H1 (cell line): Measurements from ENCODE around the gene GALR2. TPM values are rescaled to one million over a fixed set of nuclear protein-coding genes. Genes with fewer than 3 reads are reported as not detected.

Experiments
- CTCF ChIA-PET: fragments of 300-600 bp; sonication (Branson Sonifier 250); formaldehyde crosslinking; loops from one replicate; lab custom pipeline; 2021; ENCODE audit not compliant: partially characterized antibody; lab: Charles Lee
- POLR2A ChIA-PET: fragments of 300-600 bp; sonication (Branson Sonifier 250); formaldehyde crosslinking; loops from one replicate; lab custom pipeline; 2021; ENCODE audit warnings: inconsistent platforms; ENCODE audit not compliant: partially characterized antibody; lab: Charles Lee
- DNase-seq, 2 experiments: peaks; one replicate each; pipeline versions ENCODE4 v3.0.0 to v3.0.0-alpha.2; 2010 to 2022; ENCODE audit warnings: low spot score in 2 of 2, low read depth in 1 of 2, mixed read lengths in 1 of 2
- FAIRE-seq: peaks from 2 replicates; lab custom pipeline; 2011; peaks lifted over from hg19 to GRCh38; lab: Jason Lieb, UNC
- H2AFZ ChIP-seq: 2 replicates; pipeline ENCODE4 v1.8.1; 2012; ENCODE audit warnings: low read length, inconsistent platforms
- H2AK5ac ChIP-seq: 2 replicates; pipeline ENCODE4 v1.6.1; 2013; ENCODE audit warnings: low read depth, low read length
- H2BK120ac ChIP-seq: replicated peaks from 2 replicates; pipeline ENCODE3; 2013; ENCODE audit warnings: low read depth, low read length, inconsistent platforms
- H2BK12ac ChIP-seq: 2 replicates; pipeline ENCODE4 v1.6.1; 2013; ENCODE audit warnings: low read depth, low read length
- H2BK15ac ChIP-seq: 2 replicates; pipeline ENCODE4 v1.6.1; 2013; ENCODE audit warnings: low read length
- H2BK20ac ChIP-seq: 2 replicates; pipeline ENCODE4 v1.6.1; 2013; ENCODE audit warnings: low read length
- H2BK5ac ChIP-seq: 2 replicates; pipeline ENCODE4 v1.6.1; 2013; ENCODE audit warnings: low read depth, low read length
- H3K14ac ChIP-seq: 2 replicates; pipeline ENCODE4 v1.6.1; 2013; ENCODE audit warnings: inconsistent platforms; ENCODE audit not compliant: insufficient read length
- H3K18ac ChIP-seq: 2 replicates; pipeline ENCODE4 v1.6.1; 2013; ENCODE audit warnings: low read length; ENCODE audit errors: extremely low read depth
- H3K23ac ChIP-seq: 2 replicates; pipeline ENCODE4 v1.6.1; 2013; ENCODE audit warnings: inconsistent platforms; ENCODE audit not compliant: insufficient read length
- H3K23me2 ChIP-seq: 2 replicates; pipeline ENCODE4 v1.6.1; 2013; ENCODE audit warnings: low read depth, low read length
- H3K27ac ChIP-seq: 2 replicates; pipeline ENCODE4 v1.6.1; 2011; ENCODE audit warnings: low read depth, low read length, inconsistent platforms
- H3K27me3 ChIP-seq, 4 experiments: replicated peaks in 1 of 4; 1 replicate in 1 of 4; 2 replicates in 3 of 4; pipeline versions ENCODE4 v1.6.1 to v1.8.1; 2011 to 2013; ENCODE audit warnings: low read length in 3 of 4, mild to moderate bottlenecking in 3 of 4, inconsistent platforms in 2 of 4, mixed read lengths in 2 of 4, moderate library complexity in 1 of 4; ENCODE audit not compliant: control insufficient read depth in 3 of 4, insufficient read depth in 3 of 4; ENCODE audit errors: extremely low read depth in 1 of 4
- H3K36me3 ChIP-seq, 4 experiments: 2 replicates each; pipeline versions ENCODE4 v1.6.1 to v1.8.1; 2011 to 2013; ENCODE audit warnings: mild to moderate bottlenecking in 4 of 4, low read length in 3 of 4, moderate library complexity in 2 of 4, control low read depth in 1 of 4, inconsistent platforms in 1 of 4; ENCODE audit not compliant: insufficient read depth in 4 of 4, control insufficient read depth in 2 of 4
- H3K4ac ChIP-seq: replicated peaks from 2 replicates; pipeline ENCODE3; 2013; ENCODE audit warnings: low read length, low read depth, mixed read lengths, inconsistent platforms; ENCODE audit not compliant: insufficient read length
- H3K4me1 ChIP-seq, 4 experiments: replicated peaks in 1 of 4; 1 replicate in 1 of 4; 2 replicates in 3 of 4; pipeline versions ENCODE4 v1.6.1 to v1.8.1; 2011 to 2013; ENCODE audit warnings: low read length in 3 of 4, inconsistent platforms in 2 of 4, mixed read lengths in 1 of 4; ENCODE audit not compliant: insufficient read depth in 4 of 4, control insufficient read depth in 3 of 4
- H3K4me2 ChIP-seq, 2 experiments: 2 replicates each; pipeline versions ENCODE4 v1.6.1 to v1.8.1; 2011 to 2013; ENCODE audit warnings: low read depth in 2 of 2, low read length in 2 of 2, control low read depth in 1 of 2, inconsistent platforms in 1 of 2, mild to moderate bottlenecking in 1 of 2; ENCODE audit not compliant: insufficient read depth in 1 of 2
- H3K4me3 ChIP-seq, 4 experiments: fragments of 200-600, 300-600 bp in 1 of 4; sonication (generic), shearing (Covaris generic), sonication (Bioruptor Twin) in 1 of 4; 2 replicates each; pipeline versions ENCODE4 v1.5.1 to v1.8.1; 2011 to 2016; ENCODE audit warnings: low read length in 4 of 4, low read depth in 3 of 4, control low read depth in 2 of 4, inconsistent platforms in 2 of 4, mild to moderate bottlenecking in 2 of 4, mixed read lengths in 1 of 4, moderate library complexity in 1 of 4; ENCODE audit not compliant: insufficient read depth in 2 of 4; ENCODE audit errors: extremely low read depth in 1 of 4
- H3K56ac ChIP-seq: replicated peaks from 2 replicates; pipeline ENCODE3; 2013; ENCODE audit warnings: low read depth, mild to moderate bottlenecking, mixed read lengths, low read length, inconsistent platforms; ENCODE audit not compliant: insufficient read length
- H3K79me1 ChIP-seq: 2 replicates; pipeline ENCODE4 v1.6.1; 2013; ENCODE audit warnings: low read depth, low read length, control low read depth
- H3K79me2 ChIP-seq, 2 experiments: 2 replicates each; pipeline versions ENCODE4 v1.6.1 to v1.8.1; 2012 to 2013; ENCODE audit warnings: low read length in 2 of 2, mild to moderate bottlenecking in 2 of 2, inconsistent platforms in 1 of 2; ENCODE audit not compliant: insufficient read depth in 2 of 2, control insufficient read depth in 1 of 2
- H3K9ac ChIP-seq, 4 experiments: replicated peaks in 1 of 4; 1 replicate in 1 of 4; 2 replicates in 3 of 4; pipeline versions ENCODE4 v1.6.1 to v1.8.1; 2011 to 2013; ENCODE audit warnings: low read depth in 3 of 4, low read length in 3 of 4, control low read depth in 2 of 4, mild to moderate bottlenecking in 2 of 4, moderate library complexity in 2 of 4, inconsistent platforms in 1 of 4; ENCODE audit errors: extremely low read depth in 1 of 4
- H3K9me3 ChIP-seq, 2 experiments: 2 replicates each; pipeline versions ENCODE4 v1.6.1 to v1.8.1; 2012 to 2013; ENCODE audit warnings: mild to moderate bottlenecking in 2 of 2, moderate library complexity in 2 of 2, control low read depth in 1 of 2, inconsistent platforms in 1 of 2, low read depth in 1 of 2, low read length in 1 of 2, mixed read lengths in 1 of 2; ENCODE audit not compliant: insufficient read depth in 2 of 2
- H4K20me1 ChIP-seq, 2 experiments: replicated peaks in 1 of 2; 2 replicates each; pipeline versions ENCODE3 to v1.8.1; 2011 to 2013; ENCODE audit warnings: inconsistent platforms in 2 of 2, low read length in 2 of 2, mild to moderate bottlenecking in 1 of 2; ENCODE audit not compliant: insufficient read depth in 2 of 2, control insufficient read depth in 1 of 2
- H4K5ac ChIP-seq: 2 replicates; pipeline ENCODE4 v1.6.1; 2013; ENCODE audit warnings: low read length, low read depth, mixed read lengths, inconsistent platforms; ENCODE audit not compliant: insufficient read length
- H4K8ac ChIP-seq: 2 replicates; pipeline ENCODE4 v1.8.0; 2013; ENCODE audit warnings: mild to moderate bottlenecking, moderate library complexity, low read length, inconsistent platforms; ENCODE audit not compliant: insufficient read depth; ENCODE audit errors: extremely low read depth
- H4K91ac ChIP-seq: replicated peaks from 2 replicates; pipeline ENCODE3; 2013; ENCODE audit warnings: low read length, mixed read lengths, inconsistent platforms; ENCODE audit not compliant: insufficient read length
- CTBP2 ChIP-seq: IDR thresholded peaks from 2 replicates; pipeline ENCODE4 v1.7.0; 2011; ENCODE audit warnings: borderline replicate concordance, mild to moderate bottlenecking, moderate library complexity, mixed read lengths, low read length; ENCODE audit not compliant: insufficient read depth, insufficient read length
- EP300 ChIP-seq, 2 experiments: IDR thresholded peaks; 1 replicate in 1 of 2; 2 replicates in 1 of 2; pipeline ENCODE4 v1.6.1; 2011 to 2012; ENCODE audit warnings: low read depth in 2 of 2, low read length in 2 of 2, mild to moderate bottlenecking in 2 of 2, borderline replicate concordance in 1 of 2, inconsistent platforms in 1 of 2, moderate library complexity in 1 of 2
- EZH2 ChIP-seq: fragments of 200-600 bp; sonication (generic); IDR thresholded peaks from 2 replicates; pipeline ENCODE4 v1.7.1; 2012; ENCODE audit warnings: low read depth, mild to moderate bottlenecking, moderate library complexity, low read length, inconsistent platforms; ENCODE audit not compliant: severe bottlenecking
- SAP30 ChIP-seq: fragments of 300-600 bp; sonication (generic); IDR thresholded peaks from 2 replicates; pipeline ENCODE4 v1.7.1; 2012; ENCODE audit warnings: low read length, moderate library complexity, mild to moderate bottlenecking, inconsistent platforms; ENCODE audit not compliant: insufficient read depth, insufficient replicate concordance
- SIX5 ChIP-seq: IDR thresholded peaks from 2 replicates; pipeline ENCODE4 v1.6.1; 2011; ENCODE audit warnings: mild to moderate bottlenecking, low read depth, low read length
- WGBS, 2 experiments: shearing (Covaris generic) in 1 of 2; methylation state at CpG; one replicate each; pipeline versions ENCODE4 v1.1.6 to v1.1.7; 2013 to 2015; ENCODE audit warnings: low lambda C conversion rate in 2 of 2, mixed read lengths in 2 of 2, inconsistent platforms in 1 of 2, low coverage in 1 of 2, missing lambda C conversion rate in 1 of 2; ENCODE audit not compliant: insufficient replicate concordance in 2 of 2, insufficient coverage in 1 of 2, insufficient read length in 1 of 2; ENCODE audit errors: extremely low coverage in 1 of 2, missing lambda C conversion rate in 1 of 2; 5-methylcytosine and 5-hydroxymethylcytosine counted together
- long read RNA-seq, 2 experiments: library from RNA in 1 of 2; library from capped mRNA in 1 of 2; stranded (forward); transcript quantifications; one replicate each; pipeline ENCODE4 v2.0.0, GENCODE V29; 2021; ENCODE audit warnings: inconsistent platforms in 1 of 2
- polyA minus RNA-seq, 3 experiments: library from RNA; depleted of rRNA, polyadenylated mRNA; stranded (reverse); fragments of >200 nt; gene quantifications; 1 replicate in 2 of 3; 2 replicates in 1 of 3; pipeline ENCODE4 v1.2.3, GENCODE V29; 2011
- polyA plus RNA-seq, 7 experiments: library from polyadenylated mRNA; depleted of rRNA in 3 of 7; stranded (reverse) in 5 of 7; unstranded in 2 of 7; fragments of >200 nt in 5 of 7; fragments of 200-250 nt in 2 of 7; gene quantifications; 1 replicate in 5 of 7; 2 replicates in 1 of 7; 4 replicates in 1 of 7; pipeline versions ENCODE4 v1.2.1 to v1.2.3, GENCODE V29; 2011 to 2013; ENCODE audit warnings: missing spikeins in 2 of 7, mixed read lengths in 2 of 7
- total RNA-seq: library from RNA; stranded (reverse); fragmentation: NEBNext Ultra II Directional; extraction: Animal tissue kit (Norgen Biotek cat#: 25700); gene quantifications from 2 replicates; pipeline ENCODE4 v1.2.1, GENCODE V29; 2021

The GALR2 gene, protein sequence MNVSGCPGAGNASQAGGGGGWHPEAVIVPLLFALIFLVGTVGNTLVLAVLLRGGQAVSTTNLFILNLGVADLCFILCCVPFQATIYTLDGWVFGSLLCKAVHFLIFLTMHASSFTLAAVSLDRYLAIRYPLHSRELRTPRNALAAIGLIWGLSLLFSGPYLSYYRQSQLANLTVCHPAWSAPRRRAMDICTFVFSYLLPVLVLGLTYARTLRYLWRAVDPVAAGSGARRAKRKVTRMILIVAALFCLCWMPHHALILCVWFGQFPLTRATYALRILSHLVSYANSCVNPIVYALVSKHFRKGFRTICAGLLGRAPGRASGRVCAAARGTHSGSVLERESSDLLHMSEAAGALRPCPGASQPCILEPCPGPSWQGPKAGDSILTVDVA
- total RNA-seq = 0.86 and 1.0 TPM in 2 replicates
- polyA plus RNA-seq (2011; rRNA removed) = 2.2 and 2.5 TPM in 2 replicates
- 1.1 TPM for polyA plus RNA-seq (2011; cell fraction: cytosol; rRNA removed)
- polyA plus RNA-seq (2011; cell fraction: nucleus; rRNA removed) = 1.3 TPM
- polyA plus RNA-seq (2012, experiment 1 of 2) = 0.43 to 0.55 TPM (median 0.53 TPM) in 3 of 4 replicates, not detected in the other
- 0.34 TPM for polyA plus RNA-seq (2012, experiment 2 of 2)
- 0.65 TPM for polyA plus RNA-seq (2013, experiment 1 of 2)
- 0.75 TPM for polyA plus RNA-seq (2013, experiment 2 of 2)
- polyA minus RNA-seq (2011; rRNA and poly(A)+ RNA removed) = not detected in 2 replicates
- not detected for polyA minus RNA-seq (2011; cell fraction: cytosol; rRNA and poly(A)+ RNA removed)
- not detected for polyA minus RNA-seq (2011; cell fraction: nucleus; rRNA and poly(A)+ RNA removed)
- long read RNA-seq, experiment 1 = 0 reads
- long read RNA-seq, experiment 2 = 0 reads

GRCh38 chr17:76074390-76075363 is at the start of gene GALR2:
GALR2 (plus strand) TSS chr17:76074781; CDS start chr17:76074884, 103 bp downstream.
- peak within 1 kb of the TSS; percentile 29; the same call in 1 of the 2 replicates for H2BK12ac ChIP-seq
- H3K18ac ChIP-seq = no peak within 1 kb of the TSS; the same call in 1 of the 2 replicates
- no peak within 1 kb of the TSS for H3K56ac ChIP-seq
- no peak within 1 kb of the TSS; a peak in 1 of 7 replicates for H3K9ac ChIP-seq
- 7% methylated on average over 69 of the region's 92 CpGs; no CpG with 5 or more reads in 1 of the 2 experiments for WGBS, 2 experiments
- H2AFZ ChIP-seq = no peak within 1 kb of the TSS; the same call in 1 of the 2 replicates
- H3K4me2 ChIP-seq = peak within 1 kb of the TSS; percentile 77 to 79
- H4K8ac ChIP-seq = no peak within 1 kb of the TSS; the same call in 1 of the 2 replicates
- DNase-seq (peak in 1 of 2 experiments; percentile 80), FAIRE-seq (no peak)
- no peak within 1 kb of the TSS for H2BK5ac ChIP-seq
- no peak within 1 kb of the TSS for H4K5ac ChIP-seq
- ChIA-PET CTCF (interaction anchor here (0.9 to 2.3 kb wide), 15 partner anchors 9 to 213 kb away, joined by 3 to 9 read pairs (median 4); partner anchors contain the start of genes CDK3 and EXOC7), POLR2A (interaction anchor here (0.9 to 2.9 kb wide), 8 partner anchors 11 to 295 kb away, joined by 3 to 10 read pairs (median 4); partner anchors contain the start of gene EXOC7)
- H2BK15ac ChIP-seq = peak within 1 kb of the TSS; percentile 81; the same call in 1 of the 2 replicates
- H4K20me1 ChIP-seq = peaks cover 2 to 17% of the 10 kb centered on the region in 2 experiments
- H3K14ac ChIP-seq = no peak within 1 kb of the TSS
- H3K79me2 ChIP-seq = peaks cover 3 to 23% of the 10 kb centered on the region in 2 experiments
- no peak within 1 kb of the TSS for H2AK5ac ChIP-seq
- peaks cover 0 to 45% (median 28%) of the 10 kb centered on the region in 4 experiments; a peak in 6 of 7 replicates for H3K4me1 ChIP-seq
- H3K4ac ChIP-seq = no peak within 1 kb of the TSS
- H3K9me3 ChIP-seq = no peaks in the 10 kb centered on the region
- H3K23me2 ChIP-seq = peaks cover 25% of the 10 kb centered on the region
- H3K36me3 ChIP-seq = no peaks in the 10 kb centered on the region; a peak in 1 of 8 replicates
- H2BK20ac ChIP-seq = peak within 1 kb of the TSS; percentile 48
- no peak within 1 kb of the TSS for H3K27ac ChIP-seq
- H2BK120ac ChIP-seq = no peak within 1 kb of the TSS
- no peak within 1 kb of the TSS for H3K23ac ChIP-seq
- peak within 1 kb of the TSS; percentile 21 to 60 (median 40) for H3K4me3 ChIP-seq
- peaks cover 54 to 68% (median 66%) of the 10 kb centered on the region in 4 experiments for H3K27me3 ChIP-seq
- peaks cover 6% of the 10 kb centered on the region; the same call in 1 of the 2 replicates for H3K79me1 ChIP-seq
- H4K91ac ChIP-seq = no peak within 1 kb of the TSS
- TF ChIP-seq EZH2 (peak; percentile 88), SIX5 (no peak), CTBP2 (no peak), EP300 (IDR thresholded peaks at IDR 0.05; ENCODE audit: borderline replicate concordance in 1 of 2, low read depth in 2 of 2, low read length in 2 of 2) (no peak), SAP30 (no peak)
